NT2/D1 (cell line): ENCODE data around the gene MICB.

Experiments used
- DNase-seq: peaks from one replicate; pipeline ENCODE4 v3.0.0-alpha.2; 2011; ENCODE audit warnings: low read depth, low spot score
- H3K27me3 ChIP-seq: 2 replicates; pipeline ENCODE4 v1.6.0; 2011; ENCODE audit warnings: mild to moderate bottlenecking; ENCODE audit not compliant: insufficient read length, insufficient read depth
- H3K36me3 ChIP-seq: 2 replicates; pipeline ENCODE4 v1.6.1; 2011; ENCODE audit warnings: mild to moderate bottlenecking, low read length, mixed read lengths; ENCODE audit not compliant: insufficient read depth, insufficient read length
- H3K4me1 ChIP-seq: 2 replicates; pipeline ENCODE4 v1.5.1; 2011; ENCODE audit not compliant: insufficient read depth, insufficient read length
- H3K4me3 ChIP-seq: 2 replicates; pipeline ENCODE4 v1.5.1; 2011; ENCODE audit warnings: low read depth; ENCODE audit not compliant: insufficient read length
- H3K9ac ChIP-seq: 2 replicates; pipeline ENCODE4 v1.6.0; 2011; ENCODE audit warnings: low read depth; ENCODE audit not compliant: insufficient read length
- H3K9me3 ChIP-seq: 2 replicates; pipeline ENCODE4 v1.5.1; 2011; ENCODE audit warnings: mild to moderate bottlenecking, low read length; ENCODE audit not compliant: insufficient read depth
- SUZ12 ChIP-seq: IDR thresholded peaks from 2 replicates; pipeline ENCODE4 v1.6.1; 2011; ENCODE audit not compliant: insufficient read length, insufficient read depth; ENCODE audit errors: extremely low read depth
- YY1 ChIP-seq: IDR thresholded peaks from 2 replicates; pipeline ENCODE4 v1.6.1; 2011; ENCODE audit not compliant: insufficient read length, insufficient read depth
- ZNF274 ChIP-seq: IDR thresholded peaks from 2 replicates; pipeline ENCODE4 v1.6.1; 2011; ENCODE audit warnings: mild to moderate bottlenecking, low read depth, low read length

Gene MICB

GRCh38 chr6:31528307-31528777, 30.4 kb downstream of the MICB start:
- DNase-seq, result no peak
- H3K27me3 ChIP-seq, result no peaks in the 10 kb centered on the region
- H3K9me3 ChIP-seq, result no peaks in the 10 kb centered on the region
- H3K4me3 ChIP-seq, result no peak overlapping the region
- no peak overlapping the region for H3K9ac ChIP-seq
- no peak for TF ChIP-seq YY1
- TF ChIP-seq ZNF274, result no peak
- TF ChIP-seq SUZ12, result no peak
- no peaks in the 10 kb centered on the region for H3K4me1 ChIP-seq
- H3K36me3 ChIP-seq, result peaks cover 38% of the 10 kb centered on the region

DNA sequence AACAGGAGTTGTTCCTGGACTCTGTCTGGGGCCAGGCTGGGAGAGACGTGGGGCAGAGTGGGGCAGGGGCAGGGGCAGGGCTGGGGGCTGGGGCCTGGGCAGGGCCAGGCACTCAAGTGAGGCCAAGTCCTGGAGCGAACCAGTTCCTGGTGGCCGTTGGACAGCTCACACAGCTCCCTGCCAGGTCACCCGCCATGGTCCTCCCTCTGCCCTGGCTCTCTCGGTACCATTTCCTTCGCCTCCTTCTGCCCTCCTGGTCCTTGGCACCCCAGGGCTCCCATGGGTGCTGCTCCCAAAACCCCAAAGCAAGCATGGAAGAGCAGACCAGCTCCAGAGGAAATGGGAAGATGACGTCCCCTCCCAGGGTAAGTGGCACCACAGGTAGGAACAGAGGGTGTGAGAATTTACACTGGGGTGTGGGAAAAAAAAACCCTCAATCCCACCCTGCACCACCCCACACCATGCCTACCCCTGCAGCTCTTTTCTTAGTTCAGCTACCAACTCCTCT, 30.9 kb downstream of the MICB start, which contains the start of gene MCCD1:
MCCD1 (plus strand) TSS at position 142 of the 508 bp plus-strand sequence; CDS start at position 195, 53 bp downstream.
- no peak within 1 kb of the TSS for H3K9ac ChIP-seq
- no peaks in the 10 kb centered on the region for H3K4me1 ChIP-seq

GRCh38 chr6:31529329-31530150, 31.6 kb downstream of the MICB start:
- Histone ChIP-seq H3K27me3 (no peaks in the 10 kb centered on the region), H3K9ac (no peak overlapping the region), H3K4me3 (no peak overlapping the region), H3K4me1 (no peaks in the 10 kb centered on the region), H3K9me3 (no peaks in the 10 kb centered on the region), H3K36me3 (peaks cover 50% of the 10 kb centered on the region)
- no peak for DNase-seq
- TF ChIP-seq YY1 (no peak), SUZ12 (no peak), ZNF274 (no peak)

More for the DNA sequence above, 30.9 kb downstream of the MICB start, which contains the start of gene MCCD1:
- H3K27me3 ChIP-seq, result no peaks in the 10 kb centered on the region
- TF ChIP-seq ZNF274, result no peak
- no peak for DNase-seq
- peaks cover 44% of the 10 kb centered on the region for H3K36me3 ChIP-seq
- H3K4me3 ChIP-seq, result no peak within 1 kb of the TSS
- no peaks in the 10 kb centered on the region for H3K9me3 ChIP-seq

- Histone ChIP-seq H3K4me3 (no peak overlapping the region), H3K27me3 (no peaks in the 10 kb centered on the region), H3K36me3 (peaks cover 62% of the 10 kb centered on the region), H3K9me3 (no peaks in the 10 kb centered on the region), H3K9ac (no peak overlapping the region), H3K4me1 (peaks cover 3% of the 10 kb centered on the region)
- no peak for DNase-seq
- TF ChIP-seq YY1, result no peak
- TF ChIP-seq SUZ12, result no peak
- no peak for TF ChIP-seq ZNF274
Observed at GRCh38 chr6:31530659-31531058, 32.7 kb downstream of the MICB start.

DNA sequence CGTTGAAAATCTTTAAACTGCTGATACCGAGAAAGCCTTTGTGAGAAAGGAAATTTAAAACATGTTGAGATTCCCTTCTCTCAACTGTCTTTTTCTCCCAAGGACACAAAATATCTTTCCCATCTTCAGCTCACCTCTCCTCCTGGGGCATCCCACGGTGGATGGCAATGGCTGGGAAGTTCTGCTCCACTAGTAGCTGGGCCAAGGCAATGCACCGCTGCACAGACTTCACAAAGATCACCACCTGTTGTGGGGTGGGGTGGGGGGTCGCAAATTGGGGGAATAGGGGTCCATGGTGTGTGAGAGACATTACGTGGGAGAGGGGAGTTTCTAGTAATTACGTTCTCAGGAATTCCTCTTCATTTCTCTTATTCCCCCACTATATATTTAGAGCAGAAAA, 33.2 kb downstream of the MICB start:
- peaks cover 3% of the 10 kb centered on the region for H3K4me1 ChIP-seq
- no peaks in the 10 kb centered on the region for H3K27me3 ChIP-seq
- no peak overlapping the region for H3K9ac ChIP-seq
- H3K9me3 ChIP-seq, result no peaks in the 10 kb centered on the region
- H3K4me3 ChIP-seq, result no peak overlapping the region
- TF ChIP-seq YY1 (no peak), SUZ12 (no peak), ZNF274 (no peak)
- H3K36me3 ChIP-seq, result peaks cover 67% of the 10 kb centered on the region
- DNase-seq, result no peak

GRCh38 chr6:31531771-31532643, 34.1 kb downstream of the MICB start:
- H3K9me3 ChIP-seq, result no peaks in the 10 kb centered on the region
- TF ChIP-seq YY1 (no peak), SUZ12 (no peak), ZNF274 (no peak)
- H3K36me3 ChIP-seq, result peaks cover 75% of the 10 kb centered on the region

More at GRCh38 chr6:31531771-31532643, 34.1 kb downstream of the MICB start:
- Histone ChIP-seq H3K9ac (no peak overlapping the region), H3K27me3 (no peaks in the 10 kb centered on the region), H3K4me3 (no peak overlapping the region), H3K4me1 (peaks cover 3% of the 10 kb centered on the region)
- DNase-seq, result no peak
